BJ (cell line): Measurements from ENCODE around the gene STK24. TPM values are rescaled to one million over a fixed set of nuclear protein-coding genes. Genes with fewer than 3 reads are reported as not detected.

ENCODE experiments used
- CTCF ChIA-PET: fragments of 350-600 bp; formaldehyde crosslinking; extraction: SDS; loops from one replicate; lab custom pipeline; 2021; ENCODE audit warnings: antibody characterized with exemption, inconsistent platforms; lab: Yijun Ruan, JAX
- POLR2A ChIA-PET: fragments of 300-600 bp; sonication (Branson Sonifier 250); formaldehyde crosslinking; extraction: SDS; loops from one replicate; lab custom pipeline; 2021; ENCODE audit warnings: antibody characterized with exemption; lab: Charles Lee
- DNase-seq: peaks from one replicate; pipeline ENCODE4 v3.0.0-alpha.2; 2011; ENCODE audit warnings: low read depth
- H3K27me3 ChIP-seq: 2 replicates; pipeline ENCODE4 v1.6.0; 2011; ENCODE audit warnings: low read length; ENCODE audit not compliant: control insufficient read depth, insufficient read depth
- H3K36me3 ChIP-seq: 2 replicates; pipeline ENCODE4 v1.5.1; 2011; ENCODE audit warnings: low read length; ENCODE audit not compliant: control insufficient read depth, insufficient read depth
- H3K4me3 ChIP-seq: 2 replicates; pipeline ENCODE4 v1.5.1; 2011; ENCODE audit warnings: low read depth, mild to moderate bottlenecking, control low read depth, low read length
- CTCF ChIP-seq: IDR thresholded peaks from 2 replicates; pipeline ENCODE4 v1.5.1; 2011; ENCODE audit warnings: low read depth, mild to moderate bottlenecking, control low read depth, inconsistent platforms, low read length, moderate library complexity; ENCODE audit not compliant: insufficient read depth
- polyA plus RNA-seq: library from polyadenylated mRNA; depleted of rRNA; stranded (reverse); fragments of >200 nt; gene quantifications from 2 replicates; pipeline ENCODE4 v1.2.3, GENCODE V29; 2011

STK24 gene
- polyA plus RNA-seq, 1 experiment, result 32.8 TPM

- H3K27me3 ChIP-seq, result no peaks in the 10 kb centered on the region
- no peak overlapping the region for H3K4me3 ChIP-seq
- no peak for TF ChIP-seq CTCF
- H3K36me3 ChIP-seq, result peaks cover 15% of the 10 kb centered on the region
- DNase-seq, result no peak
- POLR2A ChIA-PET, result no interaction called here
- CTCF ChIA-PET, result interaction anchor here (2.0 kb wide), 1 partner anchor 24 kb away, joined by 4 read pairs; no protein-coding TSS in a partner anchor
These were observed 169.9 kb downstream of the STK24 start for GRCh38 chr13:98406971-98407370.

- peaks cover 10% of the 10 kb centered on the region for H3K36me3 ChIP-seq
- CTCF ChIA-PET, result interaction anchor here (2.0 kb wide), 1 partner anchor 24 kb away, joined by 4 read pairs; no protein-coding TSS in a partner anchor
- H3K27me3 ChIP-seq, result no peaks in the 10 kb centered on the region
- no peak for TF ChIP-seq CTCF
- POLR2A ChIA-PET, result no interaction called here
- no peak overlapping the region for H3K4me3 ChIP-seq
- DNase-seq, result no peak
These were observed 170.5 kb downstream of the STK24 start for GRCh38 chr13:98406427-98406826.

GRCh38 chr13:98405690-98406344 lies 171.1 kb downstream of the STK24 start:
- no peaks in the 10 kb centered on the region for H3K27me3 ChIP-seq
- CTCF ChIA-PET, result interaction anchor here (2.0 kb wide), 1 partner anchor 25 kb away, joined by 4 read pairs; no protein-coding TSS in a partner anchor
- no peak overlapping the region for H3K4me3 ChIP-seq
- POLR2A ChIA-PET, result no interaction called here
- H3K36me3 ChIP-seq, result peaks cover 10% of the 10 kb centered on the region
- TF ChIP-seq CTCF, result no peak
- DNase-seq, result no peak

GRCh38 chr13:98405107-98405571 lies 171.8 kb downstream of the STK24 start:
- POLR2A ChIA-PET, result no interaction called here
- TF ChIP-seq CTCF, result no peak
- Histone ChIP-seq H3K27me3 (no peaks in the 10 kb centered on the region), H3K36me3 (peaks cover 10% of the 10 kb centered on the region), H3K4me3 (no peak overlapping the region)
- DNase-seq, result no peak
- CTCF ChIA-PET, result interaction anchor here (1.0 to 2.0 kb wide), 2 partner anchors 25 to 373 kb away, joined by 4 read pairs; no protein-coding TSS in a partner anchor

GRCh38 chr13:98403076-98403475 lies 173.8 kb downstream of the STK24 start:
- no peak for DNase-seq
- POLR2A ChIA-PET, result no interaction called here
- TF ChIP-seq CTCF, result no peak
- Histone ChIP-seq H3K36me3 (0 out of 2 replicates have a peak, but pooled peaks cover 4% of the 10 kb centered on the region), H3K4me3 (no peak overlapping the region), H3K27me3 (no peaks in the 10 kb centered on the region)
- CTCF ChIA-PET, result interaction anchor here (0.9 to 1.3 kb wide), 4 partner anchors 43 to 369 kb away, joined by 3 to 4 read pairs (median 3); no protein-coding TSS in a partner anchor
